Mesothelial cell of epicardium (in vitro differentiated cells): ENCODE data around the gene CACNA2D3. TPM values are rescaled to one million over a fixed set of nuclear protein-coding genes. Genes with fewer than 3 reads are reported as not detected.

Experiments used
- DNase-seq, 2 experiments: peaks; one replicate each; pipeline ENCODE4 v3.0.0; 2021; ENCODE audit warnings: low spot score in 2 of 2; ENCODE audit not compliant: unreplicated experiment in 2 of 2
- H3K27ac Mint-ChIP-seq: 2 replicates; pipeline ENCODE4 v1.8.0; 2021; ENCODE audit warnings: mixed read lengths
- H3K27me3 Mint-ChIP-seq: 2 replicates; pipeline ENCODE4 v1.8.0; 2021; ENCODE audit warnings: low read depth, mixed read lengths
- H3K36me3 Mint-ChIP-seq: 2 replicates; pipeline ENCODE4 v1.8.0; 2021; ENCODE audit warnings: mixed read lengths
- H3K4me1 Mint-ChIP-seq: 2 replicates; pipeline ENCODE4 v1.8.0; 2021; ENCODE audit warnings: mixed read lengths
- H3K4me3 Mint-ChIP-seq: 2 replicates; pipeline ENCODE4 v1.8.0; 2021; ENCODE audit warnings: mild to moderate bottlenecking, moderate library complexity, mixed read lengths
- H3K9me3 Mint-ChIP-seq: 2 replicates; pipeline ENCODE4 v1.8.0; 2021; ENCODE audit warnings: mixed read lengths
- CTCF ChIP-seq: fragments of 200-600 bp; sonication (generic); IDR thresholded peaks from one replicate; pipeline ENCODE4 v1.5.0; 2021; ENCODE audit warnings: antibody characterized with exemption; ENCODE audit not compliant: unreplicated experiment
- total RNA-seq: library from RNA; stranded (reverse); gene quantifications from 3 replicates; pipeline ENCODE4 v1.2.1, GENCODE V29; 2021

The CACNA2D3 gene
- total RNA-seq, 1 donor from 2014 or later = 2.3 TPM

- no peak for TF ChIP-seq CTCF
- Mint-ChIP-seq H3K4me3 (no peak overlapping the region), H3K27me3 (peaks cover 26% of the 10 kb centered on the region), H3K4me1 (peaks cover 4% of the 10 kb centered on the region), H3K9me3 (no peaks in the 10 kb centered on the region), H3K36me3 (no peaks in the 10 kb centered on the region), H3K27ac (no peak overlapping the region)
- DNase-seq = no peak
These were observed 185.3 kb downstream of the CACNA2D3 start for GRCh38 chr3:54307566-54308180.

- Mint-ChIP-seq H3K9me3 (no peaks in the 10 kb centered on the region), H3K27me3 (peaks cover 23% of the 10 kb centered on the region), H3K36me3 (no peaks in the 10 kb centered on the region), H3K4me1 (peaks cover 4% of the 10 kb centered on the region), H3K4me3 (no peak overlapping the region), H3K27ac (no peak overlapping the region)
- no peak for DNase-seq
- TF ChIP-seq CTCF = no peak
These were observed 187.2 kb downstream of the CACNA2D3 start for GRCh38 chr3:54309601-54310000.

- no peak for TF ChIP-seq CTCF
- DNase-seq = no peak
- Mint-ChIP-seq H3K4me3 (no peak overlapping the region), H3K9me3 (no peaks in the 10 kb centered on the region), H3K27me3 (peaks cover 22% of the 10 kb centered on the region), H3K27ac (no peak overlapping the region), H3K4me1 (no peaks in the 10 kb centered on the region), H3K36me3 (no peaks in the 10 kb centered on the region)
These were observed 188.9 kb downstream of the CACNA2D3 start for GRCh38 chr3:54311211-54311747.

GRCh38 chr3:54312156-54312899 lies 190.0 kb downstream of the CACNA2D3 start:
- H3K27ac Mint-ChIP-seq = no peak overlapping the region
- TF ChIP-seq CTCF = no peak
- H3K9me3 Mint-ChIP-seq = no peaks in the 10 kb centered on the region
- no peak for DNase-seq
- no peaks in the 10 kb centered on the region for H3K36me3 Mint-ChIP-seq
- H3K4me1 Mint-ChIP-seq = no peaks in the 10 kb centered on the region
- peaks cover 15% of the 10 kb centered on the region for H3K27me3 Mint-ChIP-seq
- H3K4me3 Mint-ChIP-seq = no peak overlapping the region

GRCh38 chr3:54313418-54313817 lies 191.1 kb downstream of the CACNA2D3 start:
- H3K4me1 Mint-ChIP-seq = no peaks in the 10 kb centered on the region
- no peak for TF ChIP-seq CTCF
- H3K9me3 Mint-ChIP-seq = no peaks in the 10 kb centered on the region
- DNase-seq = no peak
- H3K27me3 Mint-ChIP-seq = peaks cover 15% of the 10 kb centered on the region
- no peak overlapping the region for H3K27ac Mint-ChIP-seq
- H3K36me3 Mint-ChIP-seq = no peaks in the 10 kb centered on the region
- H3K4me3 Mint-ChIP-seq = no peak overlapping the region
